Central memory CD4-positive, alpha-beta T cell (primary cell): ENCODE measurements around the gene PCDHGB4.
"Not testable (repeated sequence)": the region's sequence is repeated elsewhere in the genome, so short reads cannot be mapped to it uniquely, and the experiment has no call there.

Experiments
- DNase-seq: peaks from one replicate; pipeline ENCODE4 v3.0.0; 2022
- total RNA-seq, 3 experiments: gene quantifications; one replicate each; lab custom pipeline; 2026; lab: John Stamatoyannopoulos, UW

PCDHGB4 gene
- 0.11 to 0.39 (median 0.25) reads per million in 3 experiments for total RNA-seq

GRCh38 chr5:141387557-141388311 lies at the start of gene PCDHGB4:
TSS of gene PCDHGB4 (plus strand) at chr5:141387698. CDS start at chr5:141387885, 187 bp downstream.
- DNase-seq: not testable (repeated sequence)

GRCh38 chr5:141338538-141339306 lies 48.8 kb upstream of the PCDHGB4 start, which contains the start of gene PCDHGA2:
TSS of gene PCDHGA2 (plus strand) at chr5:141338760.
- DNase-seq: no peak

- DNase-seq: not testable (repeated sequence)
These were observed 46.6 kb upstream of the PCDHGB4 start for GRCh38 chr5:141340781-141341354.

GRCh38 chr5:141342773-141343172 lies 44.7 kb upstream of the PCDHGB4 start:
- no peak for DNase-seq

- no peak for DNase-seq
These were observed 44.1 kb upstream of the PCDHGB4 start, which contains the start of gene PCDHGA3 for GRCh38 chr5:141343242-141343952. TSS of gene PCDHGA3 (plus strand) at chr5:141343829. CDS start at chr5:141344034, 205 bp downstream.

- DNase-seq: no peak
These were observed 43.5 kb upstream of the PCDHGB4 start for GRCh38 chr5:141343953-141344463.

- no peak for DNase-seq
These were observed 42.2 kb upstream of the PCDHGB4 start for GRCh38 chr5:141345327-141345726.

GRCh38 chr5:141346017-141346416 lies 41.5 kb upstream of the PCDHGB4 start:
- not testable (repeated sequence) for DNase-seq

GRCh38 chr5:141349917-141350619 lies 37.4 kb upstream of the PCDHGB4 start, which contains the start of gene PCDHGB1:
TSS of gene PCDHGB1 (plus strand) at chr5:141350099. CDS start at chr5:141350261, 162 bp downstream.
- DNase-seq: no peak

- DNase-seq: no peak
These were observed 35.9 kb upstream of the PCDHGB4 start for GRCh38 chr5:141351591-141351990.

- DNase-seq: no peak
These were observed 32.5 kb upstream of the PCDHGB4 start, which contains the start of gene PCDHGA4 for GRCh38 chr5:141354900-141355469. TSS of gene PCDHGA4 (plus strand) at chr5:141355021. CDS start at chr5:141355108, 87 bp downstream.

- no peak for DNase-seq
These were observed 31.9 kb upstream of the PCDHGB4 start for GRCh38 chr5:141355641-141356040.

- no peak for DNase-seq
These were observed 31.4 kb upstream of the PCDHGB4 start for GRCh38 chr5:141356133-141356532.

- no peak for DNase-seq
These were observed 30.5 kb upstream of the PCDHGB4 start for GRCh38 chr5:141356950-141357349.

- DNase-seq: no peak
These were observed 27.6 kb upstream of the PCDHGB4 start, which contains the start of gene PCDHGB2 for GRCh38 chr5:141359790-141360426. TSS of gene PCDHGB2 (plus strand) at chr5:141359994. CDS start at chr5:141360136, 142 bp downstream.

- no peak for DNase-seq
These were observed 26.8 kb upstream of the PCDHGB4 start for GRCh38 chr5:141360685-141361084.

GRCh38 chr5:141362719-141363118 lies 24.8 kb upstream of the PCDHGB4 start:
- no peak for DNase-seq

- DNase-seq: no peak
These were observed 23.4 kb upstream of the PCDHGB4 start, which contains the start of gene PCDHGA5 for GRCh38 chr5:141363952-141364660. TSS of gene PCDHGA5 (plus strand) at chr5:141364162. CDS start at chr5:141364331, 169 bp downstream.
